ENCODE data around the gene TTC32.

TTC32 gene

DNA sequence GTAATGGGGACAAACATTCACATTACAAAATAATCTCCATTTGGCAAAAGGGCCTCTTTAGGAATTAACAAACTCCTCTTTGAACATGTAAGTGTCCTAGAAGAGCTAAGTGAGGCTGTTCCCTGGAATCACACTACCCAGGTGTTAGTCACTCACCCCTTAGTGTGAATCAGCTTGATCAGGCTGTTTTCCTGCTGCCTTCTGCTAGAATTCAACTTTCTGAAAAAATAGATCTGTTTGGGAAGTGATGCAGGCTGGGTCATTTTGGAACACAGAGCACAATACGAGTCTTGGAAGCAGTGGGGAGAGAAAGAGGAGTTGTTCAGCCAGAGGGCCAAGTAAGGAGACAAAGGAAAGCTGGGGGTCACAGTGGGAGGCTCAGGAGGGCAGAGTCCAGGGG lies 40.0 kb downstream of the TTC32 start:
- ChIA-PET CTCF (interaction anchor here (1.6 to 3.9 kb wide), 3 partner anchors 12 to 1342 kb away, joined by 3 to 24 read pairs (median 22); no protein-coding TSS in a partner anchor), POLR2A (no interaction called here)
- Histone ChIP-seq H3K36me3 (ENCODE audit: control insufficient read depth in 4 of 4, insufficient read depth in 4 of 4, low read length in 3 of 4) (no peaks in the 10 kb centered on the region), H3K4me3 (ENCODE audit: control insufficient read depth in 1 of 7, extremely low read depth in 1 of 7, insufficient read depth in 4 of 7, low read depth in 2 of 7, low read length in 6 of 7) (no peak overlapping the region), H3K9me3 (ENCODE audit: control extremely low read depth in 1 of 5, control insufficient read depth in 4 of 5, insufficient read depth in 2 of 5, low read depth in 1 of 5, low read length in 4 of 5) (no peaks in the 10 kb centered on the region), H3K27ac (ENCODE audit: insufficient read depth in 1 of 2, low read depth in 1 of 2, low read length in 2 of 2, poor library complexity in 1 of 2, severe bottlenecking in 2 of 2) (no peak overlapping the region), H3K27me3 (replicated peaks in 2 of 5; ENCODE audit: control insufficient read depth in 4 of 5, insufficient read depth in 5 of 5, low read length in 4 of 5) (peaks cover 0 to 8% (median 5%) of the 10 kb centered on the region in 5 experiments), H3K4me1 (ENCODE audit: control extremely low read depth in 1 of 4, control insufficient read depth in 4 of 4, insufficient read depth in 4 of 4, low read length in 3 of 4) (peaks cover 0 to 10% (median 3%) of the 10 kb centered on the region in 4 experiments)
- WGBS (ENCODE audit: insufficient coverage), result 86% methylated on average over 1 of the region's 1 CpG
- no peak for DNase-seq

DNA sequence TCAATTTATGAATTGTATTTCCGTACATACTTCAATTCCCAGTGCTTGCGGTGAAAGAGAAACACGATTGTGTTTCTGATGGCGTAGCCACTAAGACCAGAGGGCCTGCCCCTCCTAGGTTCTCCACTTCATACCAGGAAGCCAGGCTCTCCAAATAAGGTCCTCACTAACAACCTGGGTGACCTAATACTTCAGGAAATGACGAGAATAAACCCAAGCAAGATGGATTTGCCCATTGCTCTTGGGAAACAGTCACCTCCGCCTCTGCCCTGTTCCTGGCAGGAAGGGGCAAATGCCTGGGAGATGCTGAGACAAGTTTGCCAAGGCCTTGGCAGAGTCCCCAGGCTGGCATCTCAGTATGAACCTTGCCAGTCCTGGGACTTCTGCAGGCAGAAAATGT lies 41.8 kb downstream of the TTC32 start:
- ChIA-PET POLR2A (no interaction called here), CTCF (no interaction called here)
- no peak overlapping the region for H3K27ac ChIP-seq (ENCODE audit: insufficient read depth in 1 of 2, low read depth in 1 of 2, low read length in 2 of 2, poor library complexity in 1 of 2, severe bottlenecking in 2 of 2)
- no peak overlapping the region for H3K4me3 ChIP-seq (ENCODE audit: control insufficient read depth in 1 of 7, extremely low read depth in 1 of 7, insufficient read depth in 4 of 7, low read depth in 2 of 7, low read length in 6 of 7)
- H3K36me3 ChIP-seq (ENCODE audit: control insufficient read depth in 4 of 4, insufficient read depth in 4 of 4, low read length in 3 of 4), result no peaks in the 10 kb centered on the region
- no peaks in the 10 kb centered on the region for H3K9me3 ChIP-seq (ENCODE audit: control extremely low read depth in 1 of 5, control insufficient read depth in 4 of 5, insufficient read depth in 2 of 5, low read depth in 1 of 5, low read length in 4 of 5)
- peaks cover 0 to 11% (median 3%) of the 10 kb centered on the region in 4 experiments for H3K4me1 ChIP-seq (ENCODE audit: control extremely low read depth in 1 of 4, control insufficient read depth in 4 of 4, insufficient read depth in 4 of 4, low read length in 3 of 4)
- 94% methylated on average over 6 of the region's 6 CpGs for WGBS (ENCODE audit: insufficient coverage)
- peaks cover 0 to 9% (median 4%) of the 10 kb centered on the region in 5 experiments for H3K27me3 ChIP-seq (replicated peaks in 2 of 5; ENCODE audit: control insufficient read depth in 4 of 5, insufficient read depth in 5 of 5, low read length in 4 of 5)
- no peak for DNase-seq

DNA sequence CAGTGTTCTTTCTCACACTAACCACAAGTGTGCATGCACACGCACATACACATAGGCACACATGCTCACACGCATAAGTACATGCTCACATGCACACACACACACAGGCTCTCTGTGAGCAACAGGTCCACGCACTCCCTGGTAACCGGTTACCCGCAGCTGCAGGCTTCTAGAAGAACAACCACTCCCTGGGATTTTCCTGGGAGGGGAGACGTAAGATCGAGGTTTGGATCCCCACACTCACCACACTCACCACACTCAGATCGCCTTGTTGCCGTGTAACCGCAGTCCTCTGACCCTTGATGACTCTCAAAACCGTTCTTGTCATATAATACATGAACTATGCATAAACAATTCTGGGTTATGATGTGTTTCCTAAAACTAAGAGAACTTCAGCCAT lies 42.2 kb downstream of the TTC32 start:
- Histone ChIP-seq H3K36me3 (ENCODE audit: control insufficient read depth in 4 of 4, insufficient read depth in 4 of 4, low read length in 3 of 4) (no peaks in the 10 kb centered on the region), H3K27me3 (replicated peaks in 2 of 5; ENCODE audit: control insufficient read depth in 4 of 5, insufficient read depth in 5 of 5, low read length in 4 of 5) (peaks cover 0 to 9% (median 2%) of the 10 kb centered on the region in 5 experiments), H3K9me3 (ENCODE audit: control extremely low read depth in 1 of 5, control insufficient read depth in 4 of 5, insufficient read depth in 2 of 5, low read depth in 1 of 5, low read length in 4 of 5) (no peaks in the 10 kb centered on the region), H3K27ac (ENCODE audit: insufficient read depth in 1 of 2, low read depth in 1 of 2, low read length in 2 of 2, poor library complexity in 1 of 2, severe bottlenecking in 2 of 2) (no peak overlapping the region), H3K4me1 (ENCODE audit: control extremely low read depth in 1 of 4, control insufficient read depth in 4 of 4, insufficient read depth in 4 of 4, low read length in 3 of 4) (peaks cover 0 to 11% (median 3%) of the 10 kb centered on the region in 4 experiments), H3K4me3 (ENCODE audit: control insufficient read depth in 1 of 7, extremely low read depth in 1 of 7, insufficient read depth in 4 of 7, low read depth in 2 of 7, low read length in 6 of 7) (no peak overlapping the region)
- 100% methylated on average over 2 of the region's 11 CpGs for WGBS (ENCODE audit: insufficient coverage)
- ChIA-PET POLR2A (no interaction called here), CTCF (no interaction called here)
- DNase-seq, result no peak

DNA sequence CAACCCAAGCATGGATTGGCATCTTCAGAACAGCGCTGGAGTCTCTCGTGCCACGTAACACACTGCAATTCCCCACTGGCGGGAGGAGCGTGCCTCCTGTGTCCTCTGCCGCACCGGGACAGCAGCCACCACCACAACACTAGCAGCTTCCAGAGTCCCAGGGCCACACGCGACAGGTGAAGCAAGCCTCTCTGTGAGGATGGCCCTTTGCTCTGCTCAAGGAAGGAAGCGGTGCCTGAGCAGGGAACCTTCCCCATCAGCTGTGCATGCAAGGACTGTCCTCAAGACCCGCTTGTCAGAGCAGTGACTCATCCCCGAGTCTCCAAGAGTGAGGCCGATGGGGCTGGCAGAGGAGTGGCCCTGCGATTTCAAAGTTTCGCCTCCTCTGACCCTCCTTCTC lies 44.0 kb downstream of the TTC32 start:
- Histone ChIP-seq H3K4me3 (ENCODE audit: control insufficient read depth in 1 of 7, extremely low read depth in 1 of 7, insufficient read depth in 4 of 7, low read depth in 2 of 7, low read length in 6 of 7) (no peak overlapping the region), H3K27me3 (replicated peaks in 2 of 5; ENCODE audit: control insufficient read depth in 4 of 5, insufficient read depth in 5 of 5, low read length in 4 of 5) (peaks cover 0 to 9% (median 2%) of the 10 kb centered on the region in 5 experiments), H3K36me3 (ENCODE audit: control insufficient read depth in 4 of 4, insufficient read depth in 4 of 4, low read length in 3 of 4) (no peaks in the 10 kb centered on the region), H3K9me3 (ENCODE audit: control extremely low read depth in 1 of 5, control insufficient read depth in 4 of 5, insufficient read depth in 2 of 5, low read depth in 1 of 5, low read length in 4 of 5) (no peaks in the 10 kb centered on the region), H3K4me1 (ENCODE audit: control extremely low read depth in 1 of 4, control insufficient read depth in 4 of 4, insufficient read depth in 4 of 4, low read length in 3 of 4) (peaks cover 0 to 11% (median 0%) of the 10 kb centered on the region in 4 experiments), H3K27ac (ENCODE audit: insufficient read depth in 1 of 2, low read depth in 1 of 2, low read length in 2 of 2, poor library complexity in 1 of 2, severe bottlenecking in 2 of 2) (no peak overlapping the region)
- CTCF ChIA-PET, result no interaction called here
- WGBS (ENCODE audit: insufficient coverage), result 97% methylated on average over 14 of the region's 15 CpGs
- POLR2A ChIA-PET, result no interaction called here
- no peak for DNase-seq

DNA sequence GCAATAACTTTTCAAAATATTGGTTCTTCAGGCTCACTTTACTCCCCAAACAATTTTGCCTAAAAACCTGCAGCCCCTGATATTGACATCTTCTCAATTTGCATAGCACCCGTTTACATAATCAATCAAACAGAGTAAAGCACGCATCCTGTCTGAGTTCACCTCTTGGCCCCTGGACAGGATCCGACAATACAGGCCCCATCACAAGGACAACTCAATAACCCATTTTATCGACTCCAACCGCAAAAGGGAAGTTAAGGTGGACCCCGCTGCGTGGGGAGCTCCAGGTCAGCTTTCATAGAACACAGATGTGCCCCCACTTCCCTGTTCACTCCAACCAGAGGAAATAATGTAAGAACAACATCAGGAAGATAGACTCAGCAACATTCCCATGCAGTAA lies 44.7 kb downstream of the TTC32 start:
- DNase-seq, result peak in 2 of 3 donors; percentile 11 to 12
- WGBS (ENCODE audit: insufficient coverage), result 8% methylated on average over 4 of the region's 7 CpGs
- Histone ChIP-seq H3K9me3 (ENCODE audit: control extremely low read depth in 1 of 5, control insufficient read depth in 4 of 5, insufficient read depth in 2 of 5, low read depth in 1 of 5, low read length in 4 of 5) (no peaks in the 10 kb centered on the region), H3K36me3 (ENCODE audit: control insufficient read depth in 4 of 4, insufficient read depth in 4 of 4, low read length in 3 of 4) (no peaks in the 10 kb centered on the region), H3K4me1 (ENCODE audit: control extremely low read depth in 1 of 4, control insufficient read depth in 4 of 4, insufficient read depth in 4 of 4, low read length in 3 of 4) (peaks cover 0 to 11% (median 0%) of the 10 kb centered on the region in 4 experiments), H3K4me3 (ENCODE audit: control insufficient read depth in 1 of 7, extremely low read depth in 1 of 7, insufficient read depth in 4 of 7, low read depth in 2 of 7, low read length in 6 of 7) (no peak overlapping the region), H3K27me3 (replicated peaks in 2 of 5; ENCODE audit: control insufficient read depth in 4 of 5, insufficient read depth in 5 of 5, low read length in 4 of 5) (peaks cover 0 to 9% (median 1%) of the 10 kb centered on the region in 5 experiments), H3K27ac (ENCODE audit: insufficient read depth in 1 of 2, low read depth in 1 of 2, low read length in 2 of 2, poor library complexity in 1 of 2, severe bottlenecking in 2 of 2) (no peak overlapping the region)
- POLR2A ChIA-PET, result no interaction called here
- CTCF ChIA-PET, result no interaction called here

DNA sequence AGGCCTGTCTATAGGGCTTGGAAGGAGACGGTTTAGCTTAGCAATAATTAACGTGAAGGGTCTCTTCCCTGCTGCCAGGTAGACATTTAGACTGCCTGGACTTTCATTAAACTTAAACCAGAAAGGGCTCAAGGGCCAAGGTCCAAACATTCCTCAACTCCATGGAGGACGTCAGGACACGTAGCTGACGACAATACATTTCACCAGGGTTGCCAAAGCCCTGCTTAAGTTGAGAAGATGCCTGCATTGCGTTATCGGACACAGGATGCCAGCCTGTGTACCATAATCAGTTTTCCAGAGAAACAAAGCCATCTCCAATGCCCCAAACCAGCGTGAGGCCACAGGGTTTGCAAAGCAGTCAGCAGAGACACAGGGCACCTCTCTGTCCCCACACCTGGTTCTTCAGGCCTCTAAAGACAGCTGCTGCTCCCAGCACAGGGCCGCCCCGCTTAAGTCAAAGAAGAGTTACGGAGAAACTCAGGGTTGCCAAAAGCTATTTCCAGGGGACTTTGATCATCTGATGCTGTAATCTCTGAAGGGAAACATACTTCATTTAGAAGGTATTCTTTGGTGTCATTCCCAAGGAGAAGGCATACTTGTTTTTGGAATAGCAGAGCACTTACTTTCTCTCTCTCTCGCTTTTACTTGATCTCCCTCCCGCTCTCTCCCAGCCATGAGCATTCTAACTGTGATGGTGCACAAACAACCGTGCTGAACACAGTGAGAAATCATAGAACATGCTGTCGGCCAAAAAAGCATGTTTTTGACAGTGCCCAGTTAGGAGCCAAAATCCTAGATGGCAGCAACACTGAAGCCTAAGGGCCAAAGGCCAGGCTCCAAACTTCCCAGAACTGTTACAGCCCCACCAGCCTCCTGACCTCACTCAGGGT lies 46.0 kb downstream of the TTC32 start:
- H3K27me3 ChIP-seq (replicated peaks in 2 of 5; ENCODE audit: control insufficient read depth in 4 of 5, insufficient read depth in 5 of 5, low read length in 4 of 5), result peaks cover 0 to 9% (median 1%) of the 10 kb centered on the region in 5 experiments
- no peaks in the 10 kb centered on the region for H3K9me3 ChIP-seq (ENCODE audit: control extremely low read depth in 1 of 5, control insufficient read depth in 4 of 5, insufficient read depth in 2 of 5, low read depth in 1 of 5, low read length in 4 of 5)
- H3K4me1 ChIP-seq (ENCODE audit: control extremely low read depth in 1 of 4, control insufficient read depth in 4 of 4, insufficient read depth in 4 of 4, low read length in 3 of 4), result peaks cover 0 to 11% (median 0%) of the 10 kb centered on the region in 4 experiments
- ChIA-PET POLR2A (no interaction called here), CTCF (no interaction called here)
- DNase-seq, result no peak
- 98% methylated on average over 14 of the region's 15 CpGs for WGBS (ENCODE audit: insufficient coverage)
- H3K36me3 ChIP-seq (ENCODE audit: control insufficient read depth in 4 of 4, insufficient read depth in 4 of 4, low read length in 3 of 4), result no peaks in the 10 kb centered on the region
- H3K4me3 ChIP-seq (ENCODE audit: control insufficient read depth in 1 of 7, extremely low read depth in 1 of 7, insufficient read depth in 4 of 7, low read depth in 2 of 7, low read length in 6 of 7), result no peak overlapping the region
- no peak overlapping the region for H3K27ac ChIP-seq (ENCODE audit: insufficient read depth in 1 of 2, low read depth in 1 of 2, low read length in 2 of 2, poor library complexity in 1 of 2, severe bottlenecking in 2 of 2)
